Astrocyte (in vitro differentiated cells and primary cell): ENCODE data around the gene SLC17A1. TPM values are rescaled to one million over a fixed set of nuclear protein-coding genes. Genes with fewer than 3 reads are reported as not detected.

Source experiments
- DNase-seq: peaks from one replicate; pipeline ENCODE4 v3.0.0-alpha.2; 2010; ENCODE audit warnings: low read depth
- FAIRE-seq: peaks from 2 replicates; lab custom pipeline; 2011; peaks lifted over from hg19 to GRCh38; lab: Jason Lieb, UNC
- H2AFZ ChIP-seq: 2 replicates; pipeline ENCODE4 v1.6.0; 2012; ENCODE audit warnings: low read depth, low read length, inconsistent platforms
- H3K27ac ChIP-seq: 2 replicates; pipeline ENCODE4 v1.5.1; 2011; ENCODE audit warnings: low read depth, low read length, inconsistent platforms
- H3K27me3 ChIP-seq: 2 replicates; pipeline ENCODE4 v1.6.0; 2011; ENCODE audit warnings: low read length, inconsistent platforms; ENCODE audit not compliant: insufficient read depth
- H3K36me3 ChIP-seq: 2 replicates; pipeline ENCODE4 v1.5.1; 2011; ENCODE audit warnings: low read length, inconsistent platforms; ENCODE audit not compliant: insufficient read depth
- H3K4me1 ChIP-seq: 2 replicates; pipeline ENCODE4 v1.5.1; 2011; ENCODE audit warnings: low read length, inconsistent platforms; ENCODE audit not compliant: insufficient read depth
- H3K4me2 ChIP-seq: 2 replicates; pipeline ENCODE4 v1.6.0; 2012; ENCODE audit warnings: low read length, inconsistent platforms
- H3K4me3 ChIP-seq: 2 replicates; pipeline ENCODE4 v1.5.1; 2011; ENCODE audit warnings: low read depth, mild to moderate bottlenecking, low read length, inconsistent platforms; ENCODE audit not compliant: insufficient read depth
- H3K79me2 ChIP-seq: 2 replicates; pipeline ENCODE4 v1.6.0; 2012; ENCODE audit warnings: mild to moderate bottlenecking, low read length, inconsistent platforms; ENCODE audit not compliant: insufficient read depth
- H3K9ac ChIP-seq: 2 replicates; pipeline ENCODE4 v1.6.0; 2012; ENCODE audit warnings: mild to moderate bottlenecking, low read length, inconsistent platforms
- H3K9me3 ChIP-seq: 2 replicates; pipeline ENCODE4 v1.5.1; 2012; ENCODE audit warnings: low read depth, mild to moderate bottlenecking, low read length, inconsistent platforms; ENCODE audit not compliant: insufficient read depth
- H4K20me1 ChIP-seq: 2 replicates; pipeline ENCODE4 v1.6.0; 2012; ENCODE audit warnings: low read length, inconsistent platforms; ENCODE audit not compliant: insufficient read depth
- H3K27ac Mint-ChIP-seq: one replicate; pipeline ENCODE4 v1.8.0; 2021; ENCODE audit warnings: mild to moderate bottlenecking, mixed read lengths; ENCODE audit not compliant: unreplicated experiment
- H3K27me3 Mint-ChIP-seq: one replicate; pipeline ENCODE4 v1.8.0; 2021; ENCODE audit warnings: low read depth, mixed read lengths; ENCODE audit not compliant: unreplicated experiment
- H3K36me3 Mint-ChIP-seq: one replicate; pipeline ENCODE4 v1.8.0; 2021; ENCODE audit warnings: low read depth, mixed read lengths; ENCODE audit not compliant: unreplicated experiment
- H3K4me1 Mint-ChIP-seq: one replicate; pipeline ENCODE4 v1.8.0; 2021; ENCODE audit warnings: low read depth, mixed read lengths; ENCODE audit not compliant: unreplicated experiment
- H3K4me3 Mint-ChIP-seq: one replicate; pipeline ENCODE4 v1.8.0; 2021; ENCODE audit warnings: mild to moderate bottlenecking, moderate library complexity, mixed read lengths; ENCODE audit not compliant: unreplicated experiment
- H3K9me3 Mint-ChIP-seq: one replicate; pipeline ENCODE4 v1.8.0; 2021; ENCODE audit warnings: mild to moderate bottlenecking, mixed read lengths; ENCODE audit not compliant: unreplicated experiment
- CTCF ChIP-seq: IDR thresholded peaks from 2 replicates; pipeline ENCODE4 v1.5.1; 2011; ENCODE audit warnings: low read depth, mild to moderate bottlenecking, inconsistent platforms, low read length, moderate library complexity; ENCODE audit not compliant: insufficient read depth
- EZH2 ChIP-seq: IDR thresholded peaks from 2 replicates; pipeline ENCODE4 v1.6.1; 2012; ENCODE audit warnings: mild to moderate bottlenecking, low read length, inconsistent platforms; ENCODE audit not compliant: insufficient read depth
- total RNA-seq: library from RNA; stranded (reverse); gene quantifications from 2 replicates; pipeline ENCODE4 v1.2.1, GENCODE V29; 2021

Gene SLC17A1
- total RNA-seq, 1 donor from 2014 or later, result not detected

GRCh38 chr6:25756382-25757363 is 75.2 kb downstream of the SLC17A1 start:
- H3K4me3 Mint-ChIP-seq, result no peak overlapping the region
- H3K79me2 ChIP-seq, result no peaks in the 10 kb centered on the region
- H3K36me3 Mint-ChIP-seq, result no peaks in the 10 kb centered on the region
- H2AFZ ChIP-seq, result no peak overlapping the region
- H3K4me2 ChIP-seq, result no peak overlapping the region
- DNase-seq, result no peak
- no peaks in the 10 kb centered on the region for H3K9me3 ChIP-seq
- H3K4me3 ChIP-seq, result no peak overlapping the region
- H3K4me1 ChIP-seq, result no peaks in the 10 kb centered on the region
- H3K4me1 Mint-ChIP-seq, result peaks cover 9% of the 10 kb centered on the region
- H3K9me3 Mint-ChIP-seq, result no peaks in the 10 kb centered on the region
- no peak for FAIRE-seq
- H3K36me3 ChIP-seq, result no peaks in the 10 kb centered on the region
- no peak overlapping the region for H3K27ac ChIP-seq
- H3K27me3 Mint-ChIP-seq, result no peaks in the 10 kb centered on the region
- H3K27me3 ChIP-seq, result no peaks in the 10 kb centered on the region
- H4K20me1 ChIP-seq, result no peaks in the 10 kb centered on the region
- no peak for TF ChIP-seq EZH2
- no peak for TF ChIP-seq CTCF
- no peak overlapping the region for H3K27ac Mint-ChIP-seq
- H3K9ac ChIP-seq, result no peak overlapping the region

- FAIRE-seq (no peak), DNase-seq (no peak)
- no peaks in the 10 kb centered on the region for H4K20me1 ChIP-seq
- no peak overlapping the region for H2AFZ ChIP-seq
- H3K9me3 ChIP-seq, result no peaks in the 10 kb centered on the region
- H3K36me3 ChIP-seq, result no peaks in the 10 kb centered on the region
- no peaks in the 10 kb centered on the region for H3K79me2 ChIP-seq
- Mint-ChIP-seq H3K27me3 (no peaks in the 10 kb centered on the region), H3K4me1 (peaks cover 9% of the 10 kb centered on the region), H3K9me3 (no peaks in the 10 kb centered on the region), H3K4me3 (no peak overlapping the region), H3K27ac (no peak overlapping the region), H3K36me3 (no peaks in the 10 kb centered on the region)
- TF ChIP-seq EZH2, result no peak
- TF ChIP-seq CTCF, result no peak
- no peaks in the 10 kb centered on the region for H3K27me3 ChIP-seq
- H3K27ac ChIP-seq, result no peak overlapping the region
- no peak overlapping the region for H3K4me3 ChIP-seq
- no peak overlapping the region for H3K9ac ChIP-seq
- no peak overlapping the region for H3K4me2 ChIP-seq
- no peaks in the 10 kb centered on the region for H3K4me1 ChIP-seq
These were observed 76.4 kb downstream of the SLC17A1 start for GRCh38 chr6:25755483-25755882.

- Mint-ChIP-seq H3K9me3 (no peaks in the 10 kb centered on the region), H3K27me3 (no peaks in the 10 kb centered on the region), H3K27ac (no peak within 1 kb of the TSS), H3K36me3 (no peaks in the 10 kb centered on the region), H3K4me1 (peaks cover 9% of the 10 kb centered on the region), H3K4me3 (no peak within 1 kb of the TSS)
- Histone ChIP-seq H3K36me3 (no peaks in the 10 kb centered on the region), H2AFZ (no peak within 1 kb of the TSS), H3K4me2 (no peak within 1 kb of the TSS), H3K27me3 (no peaks in the 10 kb centered on the region), H3K27ac (no peak within 1 kb of the TSS), H3K4me1 (no peaks in the 10 kb centered on the region), H3K9ac (no peak within 1 kb of the TSS), H3K79me2 (no peaks in the 10 kb centered on the region), H3K9me3 (no peaks in the 10 kb centered on the region), H4K20me1 (no peaks in the 10 kb centered on the region), H3K4me3 (no peak within 1 kb of the TSS)
- TF ChIP-seq CTCF (no peak), EZH2 (no peak)
- DNase-seq (no peak), FAIRE-seq (no peak)
These were observed 77.3 kb downstream of the SLC17A1 start, which contains the start of gene SLC17A4 for GRCh38 chr6:25754535-25754934. TSS of gene SLC17A4 (plus strand) at chr6:25754742. CDS start at chr6:25761963, 7,221 bp downstream.
